HG02759 (cell line): ENCODE measurements around the gene PTPRM.

Experiments used
- ATAC-seq: cut with Tn5 transposase; IDR thresholded peaks from one replicate; pipeline ENCODE4 v1.9.1; 2021; ENCODE audit warnings: mild to moderate bottlenecking, moderate library complexity; ENCODE audit not compliant: unreplicated experiment

PTPRM gene

GRCh38 chr18:8254654-8255053, 687.5 kb downstream of the PTPRM start:
- ATAC-seq, result no peak

- no peak for ATAC-seq
Measured at GRCh38 chr18:8257851-8258434, 690.8 kb downstream of the PTPRM start.

- ATAC-seq, result no peak
Measured at GRCh38 chr18:8260319-8260718, 693.2 kb downstream of the PTPRM start.

- ATAC-seq, result no peak
Measured at GRCh38 chr18:8260827-8261226, 693.7 kb downstream of the PTPRM start.

GRCh38 chr18:8261651-8262091, 694.6 kb downstream of the PTPRM start:
- no peak for ATAC-seq

GRCh38 chr18:8262221-8262620, 695.1 kb downstream of the PTPRM start:
- ATAC-seq, result no peak

- ATAC-seq, result no peak
Measured at GRCh38 chr18:8264116-8264515, 697.0 kb downstream of the PTPRM start.

- ATAC-seq, result no peak
Measured at GRCh38 chr18:8264861-8265411, 697.8 kb downstream of the PTPRM start.

GRCh38 chr18:8272254-8272653, 705.1 kb downstream of the PTPRM start:
- ATAC-seq, result no peak

GRCh38 chr18:8274370-8274769, 707.3 kb downstream of the PTPRM start:
- no peak for ATAC-seq

GRCh38 chr18:8276406-8276805, 709.3 kb downstream of the PTPRM start:
- no peak for ATAC-seq

- ATAC-seq, result no peak
Measured at GRCh38 chr18:8277270-8277669, 710.2 kb downstream of the PTPRM start.

GRCh38 chr18:8279346-8279745, 712.2 kb downstream of the PTPRM start:
- ATAC-seq, result no peak

- ATAC-seq, result no peak
Measured at GRCh38 chr18:8279781-8280330, 712.7 kb downstream of the PTPRM start.

- ATAC-seq, result no peak
Measured at GRCh38 chr18:8283891-8284585, 716.9 kb downstream of the PTPRM start.

GRCh38 chr18:8286303-8286702, 719.2 kb downstream of the PTPRM start:
- no peak for ATAC-seq

- ATAC-seq, result no peak
Measured at GRCh38 chr18:8287196-8287885, 720.2 kb downstream of the PTPRM start.

- no peak for ATAC-seq
Measured at GRCh38 chr18:8288472-8289195, 721.5 kb downstream of the PTPRM start.

GRCh38 chr18:8290435-8290834, 723.3 kb downstream of the PTPRM start:
- ATAC-seq, result no peak

GRCh38 chr18:8290913-8291312, 723.8 kb downstream of the PTPRM start:
- ATAC-seq, result no peak

GRCh38 chr18:8293184-8293583, 726.1 kb downstream of the PTPRM start:
- no peak for ATAC-seq
